ENCODE data around the gene ANOS1.

DNA sequence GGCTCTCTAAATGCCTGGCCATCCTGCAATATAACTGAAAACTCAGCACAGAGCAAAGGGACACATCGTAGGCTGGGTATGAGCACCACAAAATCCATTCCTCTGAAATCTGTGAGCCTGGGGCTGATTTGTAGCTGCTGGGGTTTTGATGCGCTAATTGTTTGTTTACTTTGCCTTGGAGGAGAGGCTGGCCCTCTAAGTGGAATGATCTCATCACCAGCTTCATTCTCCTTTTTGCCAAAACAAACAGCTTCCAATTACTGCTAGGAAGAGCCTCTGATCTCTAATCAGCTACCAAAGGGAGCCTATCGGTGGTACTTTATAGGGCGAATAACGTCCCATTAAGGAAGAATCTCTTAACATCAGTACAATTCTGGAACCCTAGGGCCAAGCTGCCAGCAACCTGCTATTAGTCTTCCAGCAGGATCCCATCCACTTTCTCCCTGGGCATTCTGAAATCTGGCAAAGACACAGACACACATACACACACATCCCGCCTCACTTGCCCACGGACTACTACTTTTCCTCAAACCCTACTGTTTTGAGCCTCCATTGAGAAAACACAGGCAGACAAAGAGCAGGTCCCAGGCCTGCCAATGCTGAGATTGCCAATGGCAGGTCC is 5.8 kb downstream of the ANOS1 start:
- TF ChIP-seq, protein P1, sequence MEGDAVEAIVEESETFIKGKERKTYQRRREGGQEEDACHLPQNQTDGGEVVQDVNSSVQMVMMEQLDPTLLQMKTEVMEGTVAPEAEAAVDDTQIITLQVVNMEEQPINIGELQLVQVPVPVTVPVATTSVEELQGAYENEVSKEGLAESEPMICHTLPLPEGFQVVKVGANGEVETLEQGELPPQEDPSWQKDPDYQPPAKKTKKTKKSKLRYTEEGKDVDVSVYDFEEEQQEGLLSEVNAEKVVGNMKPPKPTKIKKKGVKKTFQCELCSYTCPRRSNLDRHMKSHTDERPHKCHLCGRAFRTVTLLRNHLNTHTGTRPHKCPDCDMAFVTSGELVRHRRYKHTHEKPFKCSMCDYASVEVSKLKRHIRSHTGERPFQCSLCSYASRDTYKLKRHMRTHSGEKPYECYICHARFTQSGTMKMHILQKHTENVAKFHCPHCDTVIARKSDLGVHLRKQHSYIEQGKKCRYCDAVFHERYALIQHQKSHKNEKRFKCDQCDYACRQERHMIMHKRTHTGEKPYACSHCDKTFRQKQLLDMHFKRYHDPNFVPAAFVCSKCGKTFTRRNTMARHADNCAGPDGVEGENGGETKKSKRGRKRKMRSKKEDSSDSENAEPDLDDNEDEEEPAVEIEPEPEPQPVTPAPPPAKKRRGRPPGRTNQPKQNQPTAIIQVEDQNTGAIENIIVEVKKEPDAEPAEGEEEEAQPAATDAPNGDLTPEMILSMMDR (IDR thresholded peaks at IDR 0.05; ENCODE audit: extremely low read depth in 1 of 2, insufficient read depth in 1 of 2, low read depth in 1 of 2, low read length in 2 of 2) = no peak
- TF ChIP-seq POLR2A (IDR thresholded peaks at IDR 0.05; ENCODE audit: low read depth, low read length) (no peak), MYC (IDR thresholded peaks at IDR 0.05; ENCODE audit: low read depth, low read length) (no peak), EZH2 (IDR thresholded peaks at IDR 0.05; ENCODE audit: borderline replicate concordance, low read depth, low read length, severe bottlenecking) (no peak), POLR2AphosphoS5 (IDR thresholded peaks at IDR 0.05; ENCODE audit: insufficient read depth, low read depth, low read length) (no peak)
- TF ChIP-seq, protein P2, sequence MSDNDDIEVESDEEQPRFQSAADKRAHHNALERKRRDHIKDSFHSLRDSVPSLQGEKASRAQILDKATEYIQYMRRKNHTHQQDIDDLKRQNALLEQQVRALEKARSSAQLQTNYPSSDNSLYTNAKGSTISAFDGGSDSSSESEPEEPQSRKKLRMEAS (IDR thresholded peaks at IDR 0.05; ENCODE audit: insufficient read depth, insufficient read length) = no peak

Measured in endothelial cell of umbilical vein (primary cell).